Fibroblast of villous mesenchyme (primary cell): ENCODE results near the gene DHRS3. TPM values are rescaled to one million over a fixed set of nuclear protein-coding genes. Genes with fewer than 3 reads are reported as not detected.
"Not testable (repeated sequence)": the region's sequence is repeated elsewhere in the genome, so short reads cannot be mapped to it uniquely, and the experiment has no call there.

Source experiments
- DNase-seq: peaks from one replicate; pipeline ENCODE4 v3.0.0-alpha.2; 2010; ENCODE audit warnings: low read depth
- H3K4me3 ChIP-seq: 2 replicates; pipeline ENCODE4 v1.5.1; 2011; ENCODE audit warnings: low read depth, mild to moderate bottlenecking, low read length
- CTCF ChIP-seq: IDR thresholded peaks from 2 replicates; pipeline ENCODE4 v1.5.1; 2012; ENCODE audit warnings: low read depth, mild to moderate bottlenecking, low read length; ENCODE audit not compliant: insufficient read depth
- total RNA-seq: library from RNA; depleted of rRNA; stranded (reverse); fragments of >200 nt; gene quantifications from 2 replicates; pipeline ENCODE4 v1.2.3, GENCODE V29; 2012

The DHRS3 gene
- total RNA-seq, 1 donor = 137 TPM

- H3K4me3 ChIP-seq = no peak overlapping the region
- no peak for DNase-seq
- TF ChIP-seq CTCF = no peak
These were observed 49.8 kb downstream of the DHRS3 start for GRCh38 chr1:12568009-12568767.

- TF ChIP-seq CTCF = no peak
- no peak for DNase-seq
- no peak overlapping the region for H3K4me3 ChIP-seq
These were observed 50.7 kb downstream of the DHRS3 start for GRCh38 chr1:12567288-12567819.

- no peak overlapping the region for H3K4me3 ChIP-seq
- no peak for TF ChIP-seq CTCF
- DNase-seq = no peak
These were observed 51.3 kb downstream of the DHRS3 start for GRCh38 chr1:12566484-12567287.

GRCh38 chr1:12565966-12566352 lies 52.1 kb downstream of the DHRS3 start:
- no peak for DNase-seq
- TF ChIP-seq CTCF = no peak
- H3K4me3 ChIP-seq = no peak overlapping the region

- no peak for TF ChIP-seq CTCF
- H3K4me3 ChIP-seq = no peak overlapping the region
- DNase-seq = no peak
These were observed 52.7 kb downstream of the DHRS3 start for GRCh38 chr1:12565094-12565965.

GRCh38 chr1:12564251-12564650 lies 53.8 kb downstream of the DHRS3 start:
- not testable (repeated sequence) for H3K4me3 ChIP-seq, DNase-seq
